ENCODE measurements around the gene ADAM10.

Gene ADAM10

DNA sequence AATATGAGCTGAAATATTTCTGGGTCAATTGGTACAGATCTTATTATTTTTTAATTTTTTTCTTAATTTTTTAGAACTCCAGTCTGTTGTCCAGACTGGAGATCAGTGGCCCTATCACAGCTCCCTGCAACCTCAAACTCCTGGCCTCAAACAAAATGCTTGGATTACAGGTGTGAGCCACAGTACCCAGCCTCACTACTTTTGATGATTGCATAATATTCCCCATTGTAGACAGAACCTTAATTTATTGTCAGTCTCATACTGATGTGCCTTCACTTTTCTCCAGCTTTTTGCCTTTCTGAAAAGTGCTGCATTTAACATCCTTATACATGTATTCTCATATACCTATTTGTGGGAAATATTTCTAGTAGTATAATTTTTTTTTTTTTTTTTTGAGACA lies 172.8 kb downstream of the ADAM10 start:
- TF ChIP-seq, protein P1, sequence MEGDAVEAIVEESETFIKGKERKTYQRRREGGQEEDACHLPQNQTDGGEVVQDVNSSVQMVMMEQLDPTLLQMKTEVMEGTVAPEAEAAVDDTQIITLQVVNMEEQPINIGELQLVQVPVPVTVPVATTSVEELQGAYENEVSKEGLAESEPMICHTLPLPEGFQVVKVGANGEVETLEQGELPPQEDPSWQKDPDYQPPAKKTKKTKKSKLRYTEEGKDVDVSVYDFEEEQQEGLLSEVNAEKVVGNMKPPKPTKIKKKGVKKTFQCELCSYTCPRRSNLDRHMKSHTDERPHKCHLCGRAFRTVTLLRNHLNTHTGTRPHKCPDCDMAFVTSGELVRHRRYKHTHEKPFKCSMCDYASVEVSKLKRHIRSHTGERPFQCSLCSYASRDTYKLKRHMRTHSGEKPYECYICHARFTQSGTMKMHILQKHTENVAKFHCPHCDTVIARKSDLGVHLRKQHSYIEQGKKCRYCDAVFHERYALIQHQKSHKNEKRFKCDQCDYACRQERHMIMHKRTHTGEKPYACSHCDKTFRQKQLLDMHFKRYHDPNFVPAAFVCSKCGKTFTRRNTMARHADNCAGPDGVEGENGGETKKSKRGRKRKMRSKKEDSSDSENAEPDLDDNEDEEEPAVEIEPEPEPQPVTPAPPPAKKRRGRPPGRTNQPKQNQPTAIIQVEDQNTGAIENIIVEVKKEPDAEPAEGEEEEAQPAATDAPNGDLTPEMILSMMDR (IDR thresholded peaks at IDR 0.05; ENCODE audit: control insufficient read depth, insufficient read depth, low read depth, low read length, missing control alignments): no peak
- no peak for DNase-seq (ENCODE audit: low read depth)
- H3K4me3 ChIP-seq (ENCODE audit: control insufficient read depth, low read depth, low read length): no peak overlapping the region

DNA sequence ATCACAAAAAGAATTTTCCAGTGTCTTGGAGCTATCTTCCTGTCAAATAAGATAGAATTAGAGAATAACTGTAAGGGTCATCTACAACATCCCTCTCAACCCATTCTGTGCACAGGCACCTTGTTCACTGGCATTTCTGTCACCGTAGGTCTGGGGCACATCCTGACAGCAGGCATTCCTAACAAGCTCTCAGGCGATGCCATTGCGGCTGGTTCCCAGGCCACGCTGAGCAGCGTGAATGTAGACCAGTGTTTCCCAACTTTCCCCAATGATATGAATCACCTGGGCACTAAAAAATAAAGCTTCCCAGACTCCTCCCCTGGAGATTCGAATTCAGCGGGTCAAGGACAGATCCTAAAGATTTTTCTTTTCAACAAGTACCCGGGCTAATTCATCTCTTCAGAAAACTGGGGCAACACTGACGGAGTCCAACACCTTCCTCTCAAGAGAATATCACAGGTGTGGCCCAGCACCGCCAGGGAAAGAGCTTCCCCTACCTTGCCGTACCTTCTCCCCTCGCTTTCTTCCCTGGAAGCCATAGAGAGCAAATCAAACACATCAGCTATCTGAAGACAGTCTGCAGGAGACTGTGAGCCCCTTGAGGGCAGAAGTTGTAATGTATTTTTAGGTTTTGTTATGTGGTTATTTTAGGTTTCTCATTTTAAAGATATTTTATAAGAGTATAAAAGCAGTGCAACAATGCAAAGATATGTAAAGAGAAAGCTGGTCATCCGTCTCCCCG lies 174.3 kb downstream of the ADAM10 start:
- TF ChIP-seq, protein P1 (IDR thresholded peaks at IDR 0.05; ENCODE audit: control insufficient read depth, insufficient read depth, low read depth, low read length, missing control alignments): no peak
- no peak overlapping the region for H3K4me3 ChIP-seq (ENCODE audit: control insufficient read depth, low read depth, low read length)
- DNase-seq (ENCODE audit: low read depth): no peak

DNA sequence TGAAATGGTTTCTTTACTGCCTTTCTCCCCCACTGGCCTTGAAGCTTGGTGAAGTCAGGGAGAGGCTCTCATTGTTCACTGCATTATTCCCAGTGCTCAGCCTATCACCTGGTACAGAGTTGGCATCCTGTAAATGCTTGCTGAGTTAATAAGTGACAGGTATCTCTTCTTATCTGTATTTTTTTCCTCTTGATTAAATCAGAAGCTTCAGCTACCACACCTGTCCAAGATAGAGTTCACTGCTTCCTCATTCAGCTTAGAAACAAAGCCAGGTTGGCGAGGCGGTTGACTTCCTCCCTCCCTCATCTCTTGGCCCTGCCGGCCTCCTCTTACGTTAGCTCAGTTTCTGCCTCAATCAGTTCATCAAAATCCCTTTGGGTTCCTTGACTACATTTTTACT lies 174.9 kb downstream of the ADAM10 start:
- no peak overlapping the region for H3K4me3 ChIP-seq (ENCODE audit: control insufficient read depth, low read depth, low read length)
- DNase-seq (ENCODE audit: low read depth): no peak
- TF ChIP-seq, protein P1 (IDR thresholded peaks at IDR 0.05; ENCODE audit: control insufficient read depth, insufficient read depth, low read depth, low read length, missing control alignments): no peak

DNA sequence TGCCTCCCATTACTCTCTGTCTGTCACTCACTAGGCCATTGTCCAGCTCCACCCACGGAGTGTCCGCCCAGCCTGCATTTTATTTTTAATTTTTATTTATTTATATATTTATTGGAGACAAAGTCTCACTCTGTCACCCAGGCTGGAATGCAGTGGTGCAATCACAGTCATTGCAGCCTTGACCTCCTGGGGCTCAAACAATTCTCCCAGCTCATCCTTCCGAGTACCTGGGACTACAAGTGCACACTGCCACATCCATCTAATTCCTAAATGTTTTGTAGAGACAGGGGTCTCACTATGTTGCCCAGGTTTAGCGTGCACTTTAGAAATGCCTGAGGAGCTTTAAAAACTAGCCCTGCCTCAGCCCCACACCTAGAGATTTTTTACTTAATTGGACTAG lies 176.2 kb downstream of the ADAM10 start:
- no peak overlapping the region for H3K4me3 ChIP-seq (ENCODE audit: control insufficient read depth, low read depth, low read length)
- TF ChIP-seq, protein P1 (IDR thresholded peaks at IDR 0.05; ENCODE audit: control insufficient read depth, insufficient read depth, low read depth, low read length, missing control alignments): no peak
- DNase-seq (ENCODE audit: low read depth): no peak

DNA sequence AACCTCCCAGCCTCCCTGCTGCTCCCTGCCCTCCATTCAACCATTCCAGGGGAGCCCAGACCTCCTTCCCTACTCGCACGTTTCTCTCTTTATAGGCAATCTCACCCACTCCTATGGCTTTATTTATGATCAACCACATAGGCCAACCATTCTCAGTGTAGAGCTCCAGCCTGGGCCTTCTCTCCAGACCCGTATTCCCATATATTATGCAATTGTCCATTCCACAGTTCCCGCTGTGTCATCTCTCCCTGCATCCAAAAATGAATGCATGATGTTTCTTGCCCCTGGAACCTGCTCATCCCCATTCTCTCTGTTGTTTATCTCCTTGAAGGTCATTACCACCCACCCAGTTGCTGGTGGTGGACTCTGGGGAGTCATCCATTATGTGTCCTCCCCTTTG lies 177.0 kb downstream of the ADAM10 start:
- TF ChIP-seq, protein P1 (IDR thresholded peaks at IDR 0.05; ENCODE audit: control insufficient read depth, insufficient read depth, low read depth, low read length, missing control alignments): no peak
- DNase-seq (ENCODE audit: low read depth): no peak
- no peak overlapping the region for H3K4me3 ChIP-seq (ENCODE audit: control insufficient read depth, low read depth, low read length)

DNA sequence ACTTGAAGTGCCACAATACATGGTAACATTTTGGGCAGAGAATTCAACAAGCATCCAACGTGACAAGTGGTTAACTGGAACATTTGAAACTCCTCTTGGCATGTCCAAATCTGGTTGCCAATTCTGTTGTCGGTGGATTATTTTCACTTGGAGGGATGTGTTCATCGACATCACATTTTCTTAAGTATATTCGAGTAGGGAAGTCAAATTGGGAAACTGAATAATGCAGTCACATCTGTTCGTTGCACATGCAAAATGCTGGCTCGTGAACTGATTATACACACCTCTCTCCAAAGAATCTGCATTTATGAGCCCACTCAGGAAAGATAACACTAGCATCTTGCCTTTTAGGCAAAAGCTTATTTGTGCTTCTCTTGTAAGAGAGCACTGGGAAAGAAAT lies 178.0 kb downstream of the ADAM10 start:
- H3K4me3 ChIP-seq (ENCODE audit: control insufficient read depth, low read depth, low read length): no peak overlapping the region
- DNase-seq (ENCODE audit: low read depth): no peak
- TF ChIP-seq, protein P1 (IDR thresholded peaks at IDR 0.05; ENCODE audit: control insufficient read depth, insufficient read depth, low read depth, low read length, missing control alignments): no peak
